Esophagus mucosa (tissue), 1 donor: ENCODE data around the gene ARL15. TPM values are rescaled to one million over a fixed set of nuclear protein-coding genes. Genes with fewer than 3 reads are reported as not detected.

Experiments used
- ATAC-seq: fragments of 200-7000 bp; cut with Tn5 transposase; one replicate; pipeline ENCODE4 v1.9.1; 2020
- total RNA-seq: library from RNA; stranded (reverse); gene quantifications from one replicate; pipeline ENCODE4 v1.2.4, GENCODE V29; 2023
- donor health status: DM: yes; HTN: yes; CAD: no.

ARL15 gene
- total RNA-seq, 1 donor from 2014 or later = 10.1 TPM

DNA sequence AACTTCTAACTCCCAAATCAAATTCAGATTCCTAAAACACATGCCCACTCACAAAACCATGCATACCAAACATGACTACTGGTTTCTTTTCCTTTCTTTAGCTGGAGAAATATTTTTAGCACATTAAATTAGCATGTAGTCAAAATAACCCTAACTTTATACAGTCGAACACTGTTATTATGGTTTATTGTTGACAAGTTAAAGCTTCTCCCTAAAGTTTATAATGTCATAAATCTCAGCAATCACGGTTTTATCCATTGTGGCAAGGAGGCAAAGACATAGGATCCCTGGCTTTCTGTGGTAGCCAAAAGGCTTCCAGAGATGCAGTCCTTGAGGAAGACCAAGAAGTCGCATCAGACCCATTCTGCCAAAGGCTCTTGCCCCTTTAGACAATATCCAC, 27.5 kb downstream of the ARL15 start:
- no peak for ATAC-seq

- ATAC-seq = no peak
These were observed 28.2 kb downstream of the ARL15 start for GRCh38 chr5:54281960-54282692.

DNA sequence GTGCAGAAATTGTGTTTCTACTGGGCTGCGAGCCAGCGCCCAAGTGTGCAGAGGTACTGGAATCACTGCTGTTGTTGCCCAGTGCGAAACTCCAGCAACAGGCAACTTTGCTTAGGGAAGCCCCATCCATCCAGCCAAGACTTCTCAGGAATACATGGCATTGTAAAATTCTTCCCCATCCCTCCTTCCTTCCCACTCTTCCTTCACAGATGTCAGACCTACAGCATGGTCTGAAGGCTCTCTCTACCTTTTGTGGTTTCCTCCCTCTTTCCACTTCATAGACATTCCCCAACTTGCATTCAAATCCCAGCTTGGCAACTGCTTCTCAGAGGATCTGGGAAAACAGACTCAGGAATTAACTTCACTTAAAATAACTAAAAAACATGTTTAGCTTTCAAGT, 30.4 kb downstream of the ARL15 start:
- ATAC-seq = no peak

DNA sequence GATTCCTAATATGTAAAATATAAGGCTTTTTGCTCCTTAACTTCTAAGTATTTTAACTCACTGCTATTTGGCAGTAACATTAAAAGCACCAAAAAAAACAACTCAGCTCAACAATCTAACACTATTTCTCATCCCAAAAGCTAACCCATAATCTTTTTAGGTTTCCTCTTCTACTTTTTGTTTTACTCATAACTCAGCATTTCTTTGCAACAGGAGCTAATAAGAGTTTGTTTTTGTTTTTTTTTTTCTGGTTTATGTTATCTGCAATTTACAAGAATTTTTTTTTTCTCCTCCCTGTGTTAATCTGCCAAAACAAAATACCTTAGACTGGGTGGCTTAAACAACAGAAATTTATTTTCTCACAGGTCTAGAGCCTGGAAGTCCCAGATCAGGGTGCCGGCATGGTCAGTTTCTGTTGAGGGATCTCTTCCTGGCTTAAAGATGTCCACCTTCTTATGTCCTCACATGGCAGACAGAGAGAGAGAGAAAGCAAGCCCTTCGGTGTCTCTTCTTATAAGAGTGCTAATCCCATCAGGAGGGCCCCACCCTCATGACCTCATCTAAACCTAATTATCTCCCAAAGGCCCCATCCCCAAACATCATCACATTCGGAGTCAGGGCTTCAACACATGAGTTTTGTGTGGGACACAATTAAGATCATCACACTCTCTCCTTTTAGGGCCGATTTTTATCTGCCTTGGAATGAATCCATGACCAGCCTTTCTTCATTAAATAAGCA, 31.2 kb downstream of the ARL15 start:
- ATAC-seq = no peak

- no peak for ATAC-seq
These were observed 32.1 kb downstream of the ARL15 start for GRCh38 chr5:54278036-54278830.

GRCh38 chr5:54276048-54276447, 34.3 kb downstream of the ARL15 start:
- ATAC-seq = no peak

- no peak for ATAC-seq
These were observed 35.0 kb downstream of the ARL15 start for GRCh38 chr5:54275361-54275760.

DNA sequence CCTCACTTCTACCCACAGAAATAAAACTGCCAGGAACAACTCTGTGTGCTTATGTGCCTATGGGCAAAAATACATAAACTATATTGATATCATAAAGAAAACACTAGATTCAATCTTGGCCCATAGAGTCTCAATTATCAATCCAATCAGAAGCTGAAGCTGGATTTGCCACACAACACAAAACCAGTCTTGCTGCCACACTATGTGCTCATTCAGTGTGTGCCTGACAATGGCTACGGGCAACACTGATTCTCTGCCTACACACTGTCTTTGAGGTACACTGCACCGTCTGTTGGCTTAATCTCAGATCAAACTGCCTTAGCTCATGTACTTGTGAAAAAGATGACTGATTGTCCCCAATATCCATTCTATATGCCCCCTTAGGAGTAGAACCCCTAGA, 35.4 kb downstream of the ARL15 start:
- ATAC-seq = no peak

DNA sequence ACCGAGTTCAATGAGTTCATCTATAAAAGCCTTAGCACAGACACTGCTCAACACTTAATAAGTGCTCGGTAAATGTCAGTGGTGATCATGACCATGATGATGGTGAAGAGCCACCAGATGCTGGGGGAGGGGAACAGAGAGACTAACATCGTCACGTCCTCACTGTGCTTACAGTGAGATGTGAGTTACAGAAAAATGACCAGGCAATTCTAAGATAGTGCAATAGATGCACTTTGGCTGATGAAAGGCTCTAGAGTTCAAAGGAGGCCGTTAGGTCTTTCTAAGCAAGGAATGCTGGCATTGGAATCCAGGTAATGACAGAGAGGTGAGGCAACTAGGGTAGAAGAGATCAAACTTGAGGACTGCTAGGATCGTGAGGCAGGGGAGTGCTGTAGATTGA, 36.7 kb downstream of the ARL15 start:
- no peak for ATAC-seq

DNA sequence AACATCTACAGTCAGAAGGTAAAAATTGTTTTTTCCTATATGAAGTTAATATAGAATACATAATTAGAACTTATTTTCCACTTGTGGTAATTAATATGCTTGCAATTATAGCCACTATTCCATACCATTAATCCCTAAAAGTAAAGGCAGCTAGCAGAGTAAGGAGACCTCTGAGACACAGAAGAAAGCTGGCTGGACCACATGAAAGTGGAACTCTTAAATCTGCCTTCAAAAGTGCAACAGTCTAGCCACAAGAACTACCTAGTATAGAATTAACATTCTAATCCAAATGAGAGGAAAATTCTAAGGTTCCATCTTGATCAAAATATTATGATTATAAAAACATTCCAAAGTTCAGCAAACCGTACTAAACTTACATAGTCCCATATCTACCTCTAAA, 37.6 kb downstream of the ARL15 start:
- ATAC-seq = no peak

DNA sequence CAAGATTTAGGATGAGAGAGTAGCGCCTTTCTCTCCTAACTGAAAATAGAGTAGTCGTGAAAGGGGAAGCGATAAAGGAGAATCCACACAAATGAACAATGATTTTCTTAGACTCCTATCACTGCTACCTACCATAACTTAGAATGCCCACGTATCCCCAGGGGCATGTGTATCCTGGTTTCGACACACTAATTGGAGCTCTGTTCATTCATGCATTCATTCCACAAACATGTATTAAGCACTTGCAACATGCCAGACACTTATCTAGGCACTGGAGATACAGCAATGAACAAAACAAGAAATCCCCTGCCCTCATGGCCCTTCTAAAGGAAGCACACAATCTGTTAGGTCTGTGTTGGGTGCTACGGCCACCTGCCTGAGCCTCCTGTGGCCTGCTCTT, 40.0 kb downstream of the ARL15 start:
- no peak for ATAC-seq

DNA sequence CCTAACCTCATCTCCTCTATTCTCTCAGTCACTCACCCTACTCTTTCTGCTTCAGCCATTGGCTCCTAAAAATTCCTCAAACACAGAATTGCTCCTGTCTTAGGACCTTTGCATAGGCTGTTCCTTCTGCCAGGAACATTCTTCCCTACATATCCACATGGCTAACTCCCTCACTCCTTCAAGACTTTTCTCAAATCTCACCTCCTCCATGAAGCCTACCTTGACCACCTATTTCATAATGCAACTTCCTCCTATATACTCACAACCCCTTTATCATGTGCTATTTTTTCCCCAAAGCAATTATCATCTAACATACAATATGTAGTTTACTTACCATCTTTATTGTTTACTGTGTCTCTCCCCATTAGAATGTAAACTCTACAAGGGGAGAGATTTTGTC, 45.8 kb downstream of the ARL15 start:
- no peak for ATAC-seq

- no peak for ATAC-seq
These were observed 46.9 kb downstream of the ARL15 start for GRCh38 chr5:54263447-54263846.

DNA sequence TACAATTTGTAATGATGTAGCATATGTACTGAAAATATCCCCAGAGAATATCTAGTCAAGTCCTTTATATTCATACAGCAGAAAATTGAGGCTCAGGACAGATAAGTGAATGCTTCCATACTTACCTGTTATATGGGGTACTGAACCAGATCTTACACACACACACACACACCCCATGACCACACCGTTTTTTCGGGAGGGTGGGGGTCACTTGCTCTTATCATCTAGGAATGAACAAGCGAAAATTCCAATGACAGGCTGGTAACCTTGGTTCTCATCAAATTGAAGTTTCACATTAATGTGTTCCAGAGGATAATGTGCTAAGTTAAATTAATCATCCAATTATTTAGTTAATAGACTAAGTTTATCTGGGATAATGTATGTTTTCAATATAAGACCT, 48.8 kb downstream of the ARL15 start:
- no peak for ATAC-seq

DNA sequence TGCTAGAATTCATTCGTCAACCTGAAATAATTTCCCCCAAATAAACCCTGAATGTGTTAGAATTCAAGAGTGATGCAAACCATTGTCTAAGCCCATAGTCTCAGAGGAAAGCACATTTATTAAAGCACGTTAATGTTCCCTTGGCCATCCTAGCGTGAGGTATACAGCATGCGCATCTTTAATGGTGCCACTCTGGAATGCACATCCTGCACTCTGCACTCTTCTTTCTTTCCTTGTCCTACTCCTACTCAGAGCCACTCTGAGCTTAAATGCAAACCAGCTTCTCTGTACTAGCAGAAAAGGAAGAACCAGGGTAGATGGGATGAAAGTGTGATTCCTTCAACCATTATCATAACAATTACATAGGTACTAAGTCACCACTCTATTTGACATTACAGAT, 50.4 kb downstream of the ARL15 start:
- no peak for ATAC-seq

GRCh38 chr5:54259090-54259489, 51.3 kb downstream of the ARL15 start:
- no peak for ATAC-seq

DNA sequence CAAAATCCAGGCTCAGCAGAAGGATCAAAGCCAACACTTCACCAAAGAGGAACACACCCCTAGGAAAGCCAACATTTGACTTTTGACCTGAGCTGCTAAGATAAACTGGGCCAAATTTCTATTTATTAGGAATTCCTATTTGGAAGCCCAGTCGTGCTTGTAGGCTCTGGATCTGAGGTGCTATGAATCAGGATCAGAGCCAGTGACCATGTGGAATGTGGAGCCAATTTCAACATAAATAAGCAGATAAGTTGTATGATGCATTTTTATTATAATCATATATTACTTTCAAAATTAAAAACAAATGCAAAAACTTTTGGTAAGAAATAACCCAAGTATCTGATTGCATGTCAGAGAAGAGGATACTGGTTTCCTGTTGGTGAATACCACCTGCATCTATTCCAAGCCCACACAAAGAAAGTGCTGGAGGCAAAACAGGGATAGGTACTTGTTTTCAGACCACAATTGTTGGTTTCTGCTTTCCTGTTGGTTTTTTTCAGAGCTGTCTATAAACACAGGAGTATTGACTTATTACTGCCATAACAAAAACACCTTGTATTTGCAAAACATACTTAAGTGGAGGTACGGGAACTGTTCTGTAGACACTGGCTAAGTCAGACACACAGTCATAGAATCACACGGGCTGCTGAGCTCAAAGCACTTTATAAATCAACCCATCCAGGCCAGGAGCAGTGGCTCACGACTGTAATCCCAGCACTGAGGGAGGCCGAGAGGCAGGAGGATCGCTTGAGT, 52.8 kb downstream of the ARL15 start:
- ATAC-seq = no peak

- ATAC-seq = no peak
These were observed 55.7 kb downstream of the ARL15 start for GRCh38 chr5:54254482-54255198.

GRCh38 chr5:54251981-54252380, 58.4 kb downstream of the ARL15 start:
- peak; percentile 51 for ATAC-seq

DNA sequence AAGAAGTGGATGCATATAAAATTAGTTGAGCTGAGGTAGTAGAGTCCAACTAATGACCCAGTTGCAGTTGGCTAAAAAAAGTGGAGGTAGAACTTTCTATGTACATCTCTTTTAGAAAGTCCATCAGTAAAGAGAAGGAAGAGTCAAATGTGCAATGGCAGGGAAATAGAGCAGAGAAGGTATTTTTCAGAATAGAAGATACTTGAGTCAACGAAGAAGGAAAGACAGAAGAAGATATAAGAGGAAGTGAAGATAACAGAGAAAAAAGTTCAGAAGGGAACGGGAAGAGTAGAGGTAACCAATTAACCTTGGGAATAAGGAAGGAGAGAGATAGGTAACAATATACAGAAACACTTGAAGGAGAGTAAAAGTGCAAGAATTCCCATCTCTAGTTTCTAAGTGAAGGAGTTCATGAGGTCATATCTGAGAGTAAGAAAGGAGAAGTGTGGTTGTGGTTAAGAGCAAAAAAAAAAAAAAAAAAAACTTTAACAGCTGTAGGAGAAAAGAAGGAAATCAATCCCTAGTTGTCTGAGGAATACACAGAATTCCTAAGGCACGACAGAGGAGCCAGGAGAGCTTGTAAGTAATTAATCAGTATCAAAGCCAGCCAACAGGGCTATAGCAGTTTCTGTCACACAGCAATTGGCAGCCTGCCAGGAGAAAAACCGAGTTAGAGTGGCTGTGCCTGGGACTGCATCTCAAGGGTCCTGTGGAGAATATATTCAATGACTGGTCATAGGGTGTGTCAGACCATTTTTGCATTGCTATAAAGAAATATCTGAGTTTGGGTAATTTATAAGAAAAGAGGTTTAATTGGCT, 61.0 kb downstream of the ARL15 start:
- no peak for ATAC-seq

DNA sequence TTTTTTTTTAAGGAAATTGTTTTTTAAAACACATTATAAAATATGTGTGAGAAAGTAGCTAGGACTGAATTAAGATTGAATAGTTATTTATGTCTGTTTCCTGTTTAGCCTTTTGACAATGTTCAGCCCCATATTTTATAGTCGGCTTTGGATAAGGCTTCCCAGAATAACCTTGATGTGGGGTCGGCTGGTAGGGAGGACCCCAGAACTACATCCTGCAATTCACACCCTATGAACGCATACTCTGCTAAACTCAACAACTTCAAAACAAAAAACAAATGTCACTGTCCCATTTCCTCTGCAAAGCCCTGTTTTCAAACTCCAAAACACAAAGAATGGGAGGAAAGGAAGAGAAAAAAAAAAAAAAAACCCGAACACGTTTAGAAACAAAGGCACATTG, 63.1 kb downstream of the ARL15 start:
- no peak for ATAC-seq
